Smooth muscle cell (in vitro differentiated cells): ENCODE measurements around the gene GATAD2B. TPM values are rescaled to one million over a fixed set of nuclear protein-coding genes. Genes with fewer than 3 reads are reported as not detected.

ENCODE experiments used
- DNase-seq: peaks from one replicate; lab custom pipeline; 2025; ENCODE audit not compliant: unreplicated experiment; lab: John Stamatoyannopoulos, UW
- H2AFZ ChIP-seq: fragments of 200-600 bp; sonication (generic); 2 replicates; pipeline ENCODE4 v1.6.0; 2016; ENCODE audit warnings: antibody characterized with exemption, low read depth, mild to moderate bottlenecking
- H3F3A ChIP-seq: fragments of 200-600 bp; sonication (generic); 2 replicates; pipeline ENCODE4 v1.6.0; 2017; ENCODE audit warnings: antibody characterized with exemption, low read depth
- H3K27ac ChIP-seq: fragments of 200-600 bp; sonication (generic); 2 replicates; pipeline ENCODE4 v1.5.1; 2016; ENCODE audit warnings: low read depth, mild to moderate bottlenecking
- H3K27me3 ChIP-seq: fragments of 200-600 bp; sonication (generic); 2 replicates; pipeline ENCODE4 v1.6.1; 2016; ENCODE audit warnings: low read depth, mild to moderate bottlenecking
- H3K36me3 ChIP-seq: fragments of 200-600 bp; sonication (generic); 2 replicates; pipeline ENCODE4 v1.5.1; 2016; ENCODE audit warnings: low read depth
- H3K4me1 ChIP-seq: fragments of 200-600 bp; sonication (generic); 2 replicates; pipeline ENCODE4 v1.5.1; 2016; ENCODE audit warnings: low read depth
- H3K4me2 ChIP-seq: fragments of 200-600 bp; sonication (generic); 2 replicates; pipeline ENCODE4 v1.6.0; 2016; ENCODE audit warnings: mild to moderate bottlenecking
- H3K4me3 ChIP-seq: fragments of 200-600 bp; sonication (generic); 2 replicates; pipeline ENCODE4 v1.5.1; 2016; ENCODE audit warnings: mild to moderate bottlenecking
- H3K79me2 ChIP-seq: fragments of 200-600 bp; sonication (generic); 2 replicates; pipeline ENCODE4 v1.6.0; 2016; ENCODE audit warnings: low read depth, mild to moderate bottlenecking
- H3K9ac ChIP-seq: fragments of 200-600 bp; sonication (generic); 2 replicates; pipeline ENCODE4 v1.6.0; 2016; ENCODE audit warnings: low read depth
- H3K9me3 ChIP-seq: fragments of 200-600 bp; sonication (generic); replicated peaks from 2 replicates; pipeline ENCODE4 v1.5.1; 2016; ENCODE audit warnings: low read depth
- H4K20me1 ChIP-seq: fragments of 200-600 bp; sonication (generic); 2 replicates; pipeline ENCODE4 v1.6.0; 2016; ENCODE audit warnings: low read depth
- CTCF ChIP-seq: fragments of 200-600 bp; sonication (generic); IDR thresholded peaks from 2 replicates; pipeline ENCODE4 v1.5.1; 2017; ENCODE audit warnings: borderline replicate concordance, mild to moderate bottlenecking, antibody characterized with exemption; ENCODE audit not compliant: insufficient read depth, poor library complexity, severe bottlenecking
- WGBS: methylation state at CpG from one replicate; pipeline ENCODE4 v1.1.7; 2016; ENCODE audit warnings: low lambda C conversion rate; 5-methylcytosine and 5-hydroxymethylcytosine counted together
- polyA plus RNA-seq: library from polyadenylated mRNA; unstranded; fragments of >200 nt; fragmentation: Nextera tagmentation; extraction: Ambion mirVana; gene quantifications from 2 replicates; pipeline ENCODE4 v1.2.1, GENCODE V29; 2016
- total RNA-seq: library from RNA; depleted of rRNA; stranded (reverse); fragments of >200 nt; gene quantifications from 2 replicates; pipeline ENCODE4 v1.2.3, GENCODE V29; 2014

GATAD2B gene
- total and polyA plus RNA-seq, 2 experiments from 2014 or later = 7.8 to 24.9 TPM

- H4K20me1 ChIP-seq = peaks cover 97% of the 10 kb centered on the region
- no peak overlapping the region for H3K4me2 ChIP-seq
- no peaks in the 10 kb centered on the region for H3F3A ChIP-seq
- H3K4me3 ChIP-seq = no peak overlapping the region
- DNase-seq = no peak
- no peak overlapping the region for H3K27ac ChIP-seq
- WGBS = 100% methylated on average over 3 of the region's 3 CpGs
- no peak overlapping the region for H2AFZ ChIP-seq
- no peaks in the 10 kb centered on the region for H3K9me3 ChIP-seq
- no peaks in the 10 kb centered on the region for H3K36me3 ChIP-seq
- H3K79me2 ChIP-seq = peaks cover 88% of the 10 kb centered on the region
- H3K27me3 ChIP-seq = no peaks in the 10 kb centered on the region
- H3K9ac ChIP-seq = no peak overlapping the region
- no peak for TF ChIP-seq CTCF
- H3K4me1 ChIP-seq = no peaks in the 10 kb centered on the region
Observed at GRCh38 chr1:153860285-153860684, 62.5 kb downstream of the GATAD2B start.

GRCh38 chr1:153857505-153857904, 65.3 kb downstream of the GATAD2B start:
- no peak for DNase-seq
- 98% methylated on average over 2 of the region's 2 CpGs for WGBS
- Histone ChIP-seq H3K36me3 (no peaks in the 10 kb centered on the region), H3K9me3 (no peaks in the 10 kb centered on the region), H3K9ac (no peak overlapping the region), H3K27ac (no peak overlapping the region), H3K4me2 (no peak overlapping the region), H3K4me1 (no peaks in the 10 kb centered on the region), H3K4me3 (no peak overlapping the region), H3F3A (no peaks in the 10 kb centered on the region), H4K20me1 (peaks cover 96% of the 10 kb centered on the region), H3K79me2 (peaks cover 78% of the 10 kb centered on the region), H3K27me3 (no peaks in the 10 kb centered on the region), H2AFZ (no peak overlapping the region)
- TF ChIP-seq CTCF = no peak

GRCh38 chr1:153856763-153857162, 66.0 kb downstream of the GATAD2B start:
- peaks cover 71% of the 10 kb centered on the region for H3K79me2 ChIP-seq
- no peak overlapping the region for H3K4me3 ChIP-seq
- H3K27me3 ChIP-seq = no peaks in the 10 kb centered on the region
- H3K27ac ChIP-seq = no peak overlapping the region
- no peaks in the 10 kb centered on the region for H3F3A ChIP-seq
- no peaks in the 10 kb centered on the region for H3K4me1 ChIP-seq
- no peak overlapping the region for H3K4me2 ChIP-seq
- no peak for TF ChIP-seq CTCF
- no peak for DNase-seq
- H4K20me1 ChIP-seq = peaks cover 96% of the 10 kb centered on the region
- H3K9me3 ChIP-seq = no peaks in the 10 kb centered on the region
- H2AFZ ChIP-seq = no peak overlapping the region
- H3K36me3 ChIP-seq = no peaks in the 10 kb centered on the region
- H3K9ac ChIP-seq = no peak overlapping the region

GRCh38 chr1:153852170-153852569, 70.6 kb downstream of the GATAD2B start:
- DNase-seq = no peak
- no peaks in the 10 kb centered on the region for H3K36me3 ChIP-seq
- WGBS = 100% methylated on average over 5 of the region's 5 CpGs

More at GRCh38 chr1:153852170-153852569, 70.6 kb downstream of the GATAD2B start:
- peaks cover 61% of the 10 kb centered on the region for H3K79me2 ChIP-seq
- peaks cover 90% of the 10 kb centered on the region for H4K20me1 ChIP-seq
- H3K4me1 ChIP-seq = no peaks in the 10 kb centered on the region
- H3K9ac ChIP-seq = no peak overlapping the region
- no peaks in the 10 kb centered on the region for H3K27me3 ChIP-seq
- H3K4me3 ChIP-seq = no peak overlapping the region
- no peaks in the 10 kb centered on the region for H3F3A ChIP-seq
- no peak overlapping the region for H3K4me2 ChIP-seq
- no peak overlapping the region for H3K27ac ChIP-seq
- TF ChIP-seq CTCF = no peak
- no peaks in the 10 kb centered on the region for H3K9me3 ChIP-seq
- H2AFZ ChIP-seq = no peak overlapping the region
